SU-DHL-6 (cell line): Measurements from ENCODE around the gene GPR162.

Experiments
- CTCF ChIP-seq: fragments of 200-600 bp; sonication (generic); IDR thresholded peaks from one replicate; pipeline ENCODE4 v1.5.1; 2017; ENCODE audit warnings: antibody characterized with exemption, mild to moderate bottlenecking, low read length, moderate library complexity; ENCODE audit not compliant: insufficient read depth, poor library complexity, severe bottlenecking
- EZH2phosphoT487 ChIP-seq: fragments of 200-600 bp; sonication (generic), shearing (Covaris generic); conservative IDR thresholded peaks from 2 replicates; pipeline ENCODE4 v1.6.1; 2018; ENCODE audit warnings: mild to moderate bottlenecking, antibody characterized with exemption, low read length, moderate library complexity, mixed read lengths

- no peak for TF ChIP-seq CTCF
- no peak for TF ChIP-seq EZH2phosphoT487
These were observed 49.3 kb upstream of the GPR162 start, which contains the start of gene LAG3 for GRCh38 chr12:6772331-6772695.
